Osteocyte (in vitro differentiated cells): ENCODE measurements around the gene PLPP3. TPM values are rescaled to one million over a fixed set of nuclear protein-coding genes. Genes with fewer than 3 reads are reported as not detected.

ENCODE experiments used
- DNase-seq: peaks from one replicate; pipeline ENCODE4 v3.0.0; 2021; ENCODE audit warnings: mixed read lengths; ENCODE audit not compliant: unreplicated experiment; ENCODE audit errors: extremely low spot score
- H3K27ac Mint-ChIP-seq: one replicate; pipeline ENCODE4 v1.8.0; 2021; ENCODE audit warnings: mild to moderate bottlenecking, mixed read lengths; ENCODE audit not compliant: unreplicated experiment
- H3K27me3 Mint-ChIP-seq: one replicate; pipeline ENCODE4 v1.8.0; 2021; ENCODE audit warnings: mixed read lengths; ENCODE audit not compliant: unreplicated experiment
- H3K36me3 Mint-ChIP-seq: one replicate; pipeline ENCODE4 v1.8.0; 2021; ENCODE audit warnings: mixed read lengths; ENCODE audit not compliant: unreplicated experiment
- H3K4me1 Mint-ChIP-seq: one replicate; pipeline ENCODE4 v1.8.0; 2021; ENCODE audit warnings: mixed read lengths; ENCODE audit not compliant: unreplicated experiment
- H3K4me3 Mint-ChIP-seq: one replicate; pipeline ENCODE4 v1.8.0; 2021; ENCODE audit warnings: mild to moderate bottlenecking, moderate library complexity, mixed read lengths; ENCODE audit not compliant: unreplicated experiment
- H3K9me3 Mint-ChIP-seq: one replicate; pipeline ENCODE4 v1.8.0; 2021; ENCODE audit warnings: mixed read lengths; ENCODE audit not compliant: unreplicated experiment
- CTCF ChIP-seq: fragments of 200-600 bp; sonication (generic); IDR thresholded peaks from 2 replicates; pipeline ENCODE4 v1.5.0; 2021; ENCODE audit warnings: antibody characterized with exemption, mild to moderate bottlenecking, moderate library complexity
- total RNA-seq: library from RNA; stranded (reverse); gene quantifications from 2 replicates; pipeline ENCODE4 v1.2.1, GENCODE V29; 2021

The PLPP3 gene
- total RNA-seq, 1 donor from 2014 or later, result 157 TPM

GRCh38 chr1:56537660-56538059 is 41.7 kb downstream of the PLPP3 start:
- Mint-ChIP-seq H3K27ac (no peak overlapping the region), H3K27me3 (no peaks in the 10 kb centered on the region), H3K9me3 (no peaks in the 10 kb centered on the region), H3K4me3 (no peak overlapping the region), H3K36me3 (peaks cover 62% of the 10 kb centered on the region), H3K4me1 (peaks cover 42% of the 10 kb centered on the region)
- TF ChIP-seq CTCF, result no peak
- no peak for DNase-seq

- Mint-ChIP-seq H3K4me3 (no peak overlapping the region), H3K9me3 (no peaks in the 10 kb centered on the region), H3K4me1 (peaks cover 40% of the 10 kb centered on the region), H3K36me3 (peaks cover 58% of the 10 kb centered on the region), H3K27me3 (no peaks in the 10 kb centered on the region), H3K27ac (peak overlapping the region; percentile 23)
- TF ChIP-seq CTCF, result no peak
- DNase-seq, result no peak
Observed at GRCh38 chr1:56535939-56536338, 43.4 kb downstream of the PLPP3 start.

GRCh38 chr1:56535362-56535761 is 44.0 kb downstream of the PLPP3 start:
- Mint-ChIP-seq H3K27ac (no peak overlapping the region), H3K4me3 (no peak overlapping the region), H3K36me3 (peaks cover 58% of the 10 kb centered on the region), H3K27me3 (no peaks in the 10 kb centered on the region), H3K9me3 (no peaks in the 10 kb centered on the region), H3K4me1 (peaks cover 34% of the 10 kb centered on the region)
- DNase-seq, result no peak
- no peak for TF ChIP-seq CTCF

- H3K9me3 Mint-ChIP-seq, result no peaks in the 10 kb centered on the region
- TF ChIP-seq CTCF, result no peak
- H3K36me3 Mint-ChIP-seq, result peaks cover 52% of the 10 kb centered on the region
- H3K4me1 Mint-ChIP-seq, result peaks cover 27% of the 10 kb centered on the region
- H3K27ac Mint-ChIP-seq, result no peak overlapping the region
- H3K4me3 Mint-ChIP-seq, result no peak overlapping the region
- DNase-seq, result no peak
- H3K27me3 Mint-ChIP-seq, result no peaks in the 10 kb centered on the region
Observed at GRCh38 chr1:56534130-56534651, 45.2 kb downstream of the PLPP3 start.

- Mint-ChIP-seq H3K27ac (no peak overlapping the region), H3K36me3 (peaks cover 51% of the 10 kb centered on the region)
Observed at GRCh38 chr1:56533621-56534020, 45.7 kb downstream of the PLPP3 start.

More at GRCh38 chr1:56533621-56534020, 45.7 kb downstream of the PLPP3 start:
- Mint-ChIP-seq H3K27me3 (no peaks in the 10 kb centered on the region), H3K4me1 (peaks cover 26% of the 10 kb centered on the region), H3K4me3 (no peak overlapping the region), H3K9me3 (no peaks in the 10 kb centered on the region)
- no peak for DNase-seq
- TF ChIP-seq CTCF, result no peak
